Right atrium auricular region (tissue), 2 donors: ENCODE measurements around the gene ZNF263. TPM values are rescaled to one million over a fixed set of nuclear protein-coding genes. Genes with fewer than 3 reads are reported as not detected.
"Not testable (repeated sequence)": the region's sequence is repeated elsewhere in the genome, so short reads cannot be mapped to it uniquely, and the experiment has no call there.

Experiments
- DNase-seq: peaks from one replicate; pipeline ENCODE4 v3.0.0-alpha.2; 2019; ENCODE audit warnings: low spot score
- H3K27ac ChIP-seq, 2 donors: fragments of 200-600 bp; sonication (generic); 1 replicate in 1 of 2; 2 replicates in 1 of 2; pipeline ENCODE4 v1.5.1; 2016 to 2019
- H3K27me3 ChIP-seq, 2 donors: fragments of 200-600 bp; sonication (generic); one replicate each; pipeline versions ENCODE4 v1.5.1 to v1.6.0; 2017 to 2019
- H3K36me3 ChIP-seq: fragments of 200-600 bp; sonication (generic); one replicate; pipeline ENCODE4 v1.5.1; 2016
- H3K4me1 ChIP-seq, 2 donors: fragments of 200-600 bp; sonication (generic); one replicate each; pipeline versions ENCODE4 v1.5.1 to v1.6.0; 2017 to 2019
- H3K4me3 ChIP-seq, 2 donors: fragments of 200-600 bp; sonication (generic); 1 replicate in 1 of 2; 2 replicates in 1 of 2; pipeline ENCODE4 v1.5.1; 2017 to 2019; ENCODE audit warnings: mild to moderate bottlenecking in 1 of 2, moderate library complexity in 1 of 2
- H3K9me3 ChIP-seq, 2 donors: fragments of 200-600 bp; sonication (generic); one replicate each; pipeline ENCODE4 v1.5.1; 2019
- CTCF ChIP-seq, 2 donors: fragments of 200-600 bp; sonication (generic); IDR thresholded peaks; one replicate each; pipeline ENCODE4 v1.5.1; 2019; ENCODE audit warnings: antibody characterized with exemption in 2 of 2
- total RNA-seq, 2 donors: library from RNA; depleted of rRNA; stranded (reverse); fragments of >200 nt; gene quantifications; one replicate each; pipeline ENCODE4 v1.1.0, GENCODE V29; 2016

The ZNF263 gene
- total RNA-seq, 2 donors from 2014 or later, result 11.0 to 18.0 TPM

GRCh38 chr16:3259836-3260235 is 23.5 kb upstream of the ZNF263 start:
- Histone ChIP-seq H3K27ac (no peak overlapping the region), H3K4me3 (no peak overlapping the region), H3K4me1 (peaks cover 0 to 3% of the 10 kb centered on the region in 2 donors), H3K9me3 (peaks cover 0 to under 1% of the 10 kb centered on the region in 2 donors), H3K27me3 (no peaks in the 10 kb centered on the region), H3K36me3 (no peaks in the 10 kb centered on the region)
- no peak for DNase-seq
- TF ChIP-seq CTCF (IDR thresholded peaks at IDR 0.05), result no peak

DNA sequence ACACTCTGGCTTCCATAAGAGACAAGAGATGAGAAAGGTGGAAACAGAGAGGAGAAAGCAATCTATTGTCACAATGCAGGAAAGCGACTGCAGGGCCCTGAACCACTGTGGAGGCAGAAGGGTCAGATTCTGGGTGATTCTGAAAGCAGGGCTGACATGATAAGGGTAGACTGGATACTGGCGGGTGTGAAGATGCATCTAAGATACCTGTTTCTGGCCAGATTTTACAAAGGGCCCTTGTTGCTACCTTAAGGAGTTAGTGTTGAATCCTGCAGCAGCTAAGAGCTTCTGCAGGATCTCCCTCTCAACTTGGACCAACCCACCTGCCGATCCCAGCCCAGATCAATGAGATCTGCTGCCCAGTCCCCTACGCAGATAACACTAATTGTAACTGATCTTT is 20.8 kb upstream of the ZNF263 start:
- Histone ChIP-seq H3K9me3 (peaks cover 0 to 21% of the 10 kb centered on the region in 2 donors), H3K4me3 (no peak overlapping the region), H3K4me1 (peaks cover 0 to 16% of the 10 kb centered on the region in 2 donors), H3K36me3 (peaks cover 13% of the 10 kb centered on the region), H3K27me3 (no peaks in the 10 kb centered on the region), H3K27ac (no peak overlapping the region)
- DNase-seq, result no peak
- TF ChIP-seq CTCF (IDR thresholded peaks at IDR 0.05), result no peak

GRCh38 chr16:3264137-3265036 is 18.9 kb upstream of the ZNF263 start:
- peaks cover 22% of the 10 kb centered on the region for H3K36me3 ChIP-seq
- peaks cover 0 to 33% of the 10 kb centered on the region in 2 donors for H3K9me3 ChIP-seq
- peaks cover 0 to 16% of the 10 kb centered on the region in 2 donors for H3K4me1 ChIP-seq
- H3K27ac ChIP-seq, result peak overlapping the region; percentile 94 to 99
- no peaks in the 10 kb centered on the region for H3K27me3 ChIP-seq
- H3K4me3 ChIP-seq, result peak overlapping the region; percentile 57 to 90
- peak in 1 of 2 donors; percentile 47 for TF ChIP-seq CTCF (IDR thresholded peaks at IDR 0.05)
- DNase-seq, result peak; percentile 94

DNA sequence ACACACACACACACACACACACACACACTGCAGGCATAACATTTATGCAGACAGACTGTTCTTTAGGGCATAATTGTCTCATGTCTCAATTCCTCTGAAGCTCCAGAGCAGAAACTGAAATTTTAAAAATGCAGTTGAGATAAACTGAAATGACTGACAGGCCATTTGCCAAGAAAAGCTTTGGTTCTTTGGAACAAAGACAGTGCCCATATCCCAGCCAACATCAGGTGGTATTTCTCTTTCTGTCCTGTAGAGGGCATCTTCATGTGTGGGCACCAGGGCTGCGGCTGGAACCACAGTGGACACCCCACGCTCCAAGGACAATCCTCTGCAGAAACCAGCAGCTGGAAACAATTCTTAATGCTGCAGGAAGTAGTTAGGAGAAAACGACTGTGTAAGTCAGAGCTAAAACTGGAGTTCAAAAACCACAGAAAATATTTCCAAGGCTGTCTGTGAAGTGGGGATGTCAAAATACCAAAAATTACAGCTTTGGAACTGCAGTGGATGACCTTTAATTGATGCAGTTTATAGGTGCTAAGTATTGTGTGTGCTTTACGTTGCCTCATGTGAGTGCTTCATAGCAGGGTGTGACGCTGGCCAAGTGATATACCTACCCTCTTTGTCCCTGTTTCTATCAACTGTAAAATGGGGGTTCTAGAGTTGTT is 16.3 kb upstream of the ZNF263 start:
- TF ChIP-seq CTCF (IDR thresholded peaks at IDR 0.05), result peak in 1 of 2 donors; percentile 46
- Histone ChIP-seq H3K36me3 (peaks cover 22% of the 10 kb centered on the region), H3K4me3 (no peak overlapping the region), H3K27me3 (no peaks in the 10 kb centered on the region), H3K4me1 (peaks cover 0 to 16% of the 10 kb centered on the region in 2 donors), H3K27ac (no peak overlapping the region), H3K9me3 (peaks cover 0 to 34% of the 10 kb centered on the region in 2 donors)
- DNase-seq, result no peak

DNA sequence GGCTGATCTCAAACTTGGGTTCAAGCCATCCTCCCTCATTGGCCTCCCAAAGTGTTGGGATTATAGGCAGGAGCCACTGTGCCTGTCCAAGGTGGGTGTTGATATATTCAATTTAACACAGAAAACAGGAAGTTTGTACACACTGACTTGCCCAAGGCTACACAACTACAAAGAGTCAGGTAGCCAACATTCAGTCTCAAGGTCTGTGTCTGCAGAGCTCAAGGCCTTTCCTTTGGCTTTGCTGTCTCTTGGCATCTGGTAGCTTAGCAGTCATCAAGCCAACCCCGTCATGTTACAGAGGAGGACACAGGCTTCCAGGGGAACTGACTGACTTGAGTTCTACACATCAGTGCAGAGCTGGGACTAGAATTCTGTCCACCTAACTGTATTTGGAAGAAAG is 15.0 kb upstream of the ZNF263 start:
- H3K4me1 ChIP-seq, result peaks cover 0 to 16% of the 10 kb centered on the region in 2 donors
- no peak overlapping the region for H3K4me3 ChIP-seq
- DNase-seq, result no peak
- no peaks in the 10 kb centered on the region for H3K27me3 ChIP-seq
- no peak for TF ChIP-seq CTCF (IDR thresholded peaks at IDR 0.05)
- H3K9me3 ChIP-seq, result peaks cover 0 to 34% of the 10 kb centered on the region in 2 donors
- H3K36me3 ChIP-seq, result peaks cover 22% of the 10 kb centered on the region
- H3K27ac ChIP-seq, result no peak overlapping the region

DNA sequence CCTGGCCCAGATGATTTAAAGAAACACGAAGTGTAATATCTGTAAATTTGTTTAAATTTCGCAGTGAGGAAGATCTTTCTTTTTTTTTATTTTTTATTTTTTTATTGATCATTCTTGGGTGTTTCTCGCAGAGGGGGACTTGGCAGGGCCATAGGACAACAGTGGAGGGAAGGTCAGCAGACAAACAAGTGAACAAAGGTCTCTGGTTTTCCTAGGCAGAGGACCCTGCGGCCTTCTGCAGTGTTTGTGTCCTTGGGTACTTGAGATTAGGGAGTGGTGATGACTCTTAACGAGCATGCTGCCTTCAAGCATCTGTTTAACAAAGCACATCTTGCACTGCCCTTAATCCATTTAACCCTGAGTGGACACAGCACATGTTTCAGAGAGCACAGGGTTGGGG is 12.6 kb upstream of the ZNF263 start:
- H3K27me3 ChIP-seq, H3K27ac ChIP-seq, H3K4me1 ChIP-seq, DNase-seq, H3K4me3 ChIP-seq: not testable (repeated sequence)
- Histone ChIP-seq H3K36me3 (peaks cover 18% of the 10 kb centered on the region), H3K9me3 (peaks cover 0 to 24% of the 10 kb centered on the region in 2 donors)

DNA sequence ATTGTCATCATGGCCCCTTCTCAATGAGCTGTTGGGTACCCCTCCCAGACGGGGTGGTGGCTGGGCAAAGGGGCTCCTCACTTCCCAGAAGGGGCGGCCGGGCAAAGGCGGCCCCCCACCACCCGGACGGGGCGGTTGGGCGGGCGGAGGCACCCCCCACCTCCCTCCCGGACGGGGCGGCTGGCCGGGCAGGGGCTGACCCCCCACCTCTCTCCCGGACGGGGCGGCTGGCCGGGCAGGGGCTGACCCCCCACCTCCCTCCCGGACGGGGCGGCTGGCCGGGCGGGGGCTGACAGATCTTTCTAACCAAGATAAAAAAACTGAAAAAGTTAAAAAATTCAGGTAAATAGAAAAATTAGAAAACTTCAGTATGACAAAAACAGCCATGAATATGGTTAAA is 12.0 kb upstream of the ZNF263 start:
- H3K36me3 ChIP-seq, result peaks cover 16% of the 10 kb centered on the region

More for the DNA sequence above, 12.0 kb upstream of the ZNF263 start:
- not testable (repeated sequence) for DNase-seq, H3K27me3 ChIP-seq, H3K27ac ChIP-seq, H3K4me3 ChIP-seq, H3K4me1 ChIP-seq
- peaks cover 0 to 22% of the 10 kb centered on the region in 2 donors for H3K9me3 ChIP-seq
